Tongue (tissue), 2 donors: Measurements from ENCODE around the gene ENPEP. TPM values are rescaled to one million over a fixed set of nuclear protein-coding genes. Genes with fewer than 3 reads are reported as not detected.
"Not testable (repeated sequence)": the region's sequence is repeated elsewhere in the genome, so short reads cannot be mapped to it uniquely, and the experiment has no call there.

Experiments used
- DNase-seq: peaks from one replicate; pipeline ENCODE4 v3.0.0-alpha.2; 2015
- total RNA-seq: library from RNA; depleted of rRNA; stranded (reverse); fragments of >200 nt; gene quantifications from one replicate; pipeline ENCODE4 v1.2.3, GENCODE V29; 2014

The ENPEP gene, protein sequence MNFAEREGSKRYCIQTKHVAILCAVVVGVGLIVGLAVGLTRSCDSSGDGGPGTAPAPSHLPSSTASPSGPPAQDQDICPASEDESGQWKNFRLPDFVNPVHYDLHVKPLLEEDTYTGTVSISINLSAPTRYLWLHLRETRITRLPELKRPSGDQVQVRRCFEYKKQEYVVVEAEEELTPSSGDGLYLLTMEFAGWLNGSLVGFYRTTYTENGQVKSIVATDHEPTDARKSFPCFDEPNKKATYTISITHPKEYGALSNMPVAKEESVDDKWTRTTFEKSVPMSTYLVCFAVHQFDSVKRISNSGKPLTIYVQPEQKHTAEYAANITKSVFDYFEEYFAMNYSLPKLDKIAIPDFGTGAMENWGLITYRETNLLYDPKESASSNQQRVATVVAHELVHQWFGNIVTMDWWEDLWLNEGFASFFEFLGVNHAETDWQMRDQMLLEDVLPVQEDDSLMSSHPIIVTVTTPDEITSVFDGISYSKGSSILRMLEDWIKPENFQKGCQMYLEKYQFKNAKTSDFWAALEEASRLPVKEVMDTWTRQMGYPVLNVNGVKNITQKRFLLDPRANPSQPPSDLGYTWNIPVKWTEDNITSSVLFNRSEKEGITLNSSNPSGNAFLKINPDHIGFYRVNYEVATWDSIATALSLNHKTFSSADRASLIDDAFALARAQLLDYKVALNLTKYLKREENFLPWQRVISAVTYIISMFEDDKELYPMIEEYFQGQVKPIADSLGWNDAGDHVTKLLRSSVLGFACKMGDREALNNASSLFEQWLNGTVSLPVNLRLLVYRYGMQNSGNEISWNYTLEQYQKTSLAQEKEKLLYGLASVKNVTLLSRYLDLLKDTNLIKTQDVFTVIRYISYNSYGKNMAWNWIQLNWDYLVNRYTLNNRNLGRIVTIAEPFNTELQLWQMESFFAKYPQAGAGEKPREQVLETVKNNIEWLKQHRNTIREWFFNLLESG
- total RNA-seq: 31.5 TPM

DNA sequence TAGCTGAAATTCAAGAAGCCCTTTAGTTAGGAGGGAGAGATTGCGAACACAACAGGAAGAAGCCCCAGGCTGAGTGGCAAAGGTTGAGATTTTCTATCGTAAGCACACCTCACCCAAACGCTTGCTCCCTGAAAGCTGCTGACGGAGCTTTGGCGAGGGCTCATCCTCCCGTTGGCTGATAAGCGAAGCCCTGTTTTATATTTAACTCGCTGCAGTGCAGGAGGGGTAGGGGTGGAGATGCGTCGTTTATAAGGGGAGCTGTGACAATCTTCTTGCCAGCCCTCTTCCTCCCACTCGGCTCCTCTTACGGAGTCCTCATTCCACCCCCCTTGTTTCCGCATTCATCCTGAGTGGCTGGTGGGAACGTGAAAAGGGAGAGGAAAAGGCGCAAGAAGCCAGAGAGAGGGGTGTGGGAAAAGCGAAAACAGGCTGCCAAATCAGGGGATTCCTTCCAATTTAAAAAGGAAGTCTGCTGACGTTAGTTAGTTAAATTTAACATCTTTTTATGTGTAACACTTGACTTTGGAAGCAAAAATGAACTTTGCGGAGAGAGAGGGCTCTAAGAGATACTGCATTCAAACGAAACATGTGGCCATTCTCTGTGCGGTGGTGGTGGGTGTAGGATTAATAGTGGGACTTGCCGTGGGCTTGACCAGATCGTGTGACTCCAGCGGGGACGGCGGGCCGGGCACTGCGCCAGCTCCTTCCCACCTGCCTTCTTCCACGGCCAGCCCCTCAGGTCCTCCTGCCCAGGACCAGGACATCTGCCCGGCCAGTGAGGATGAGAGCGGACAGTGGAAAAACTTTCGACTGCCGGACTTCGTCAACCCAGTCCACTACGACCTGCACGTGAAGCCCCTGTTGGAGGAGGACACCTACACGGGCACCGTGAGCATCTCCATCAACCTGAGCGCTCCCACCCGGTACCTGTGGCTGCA, at the start of gene ENPEP:
TSS of gene ENPEP (plus strand) at position 275 of the 938 bp plus-strand sequence. CDS start at position 535, 260 bp downstream.
- DNase-seq: peak; percentile 74

DNA sequence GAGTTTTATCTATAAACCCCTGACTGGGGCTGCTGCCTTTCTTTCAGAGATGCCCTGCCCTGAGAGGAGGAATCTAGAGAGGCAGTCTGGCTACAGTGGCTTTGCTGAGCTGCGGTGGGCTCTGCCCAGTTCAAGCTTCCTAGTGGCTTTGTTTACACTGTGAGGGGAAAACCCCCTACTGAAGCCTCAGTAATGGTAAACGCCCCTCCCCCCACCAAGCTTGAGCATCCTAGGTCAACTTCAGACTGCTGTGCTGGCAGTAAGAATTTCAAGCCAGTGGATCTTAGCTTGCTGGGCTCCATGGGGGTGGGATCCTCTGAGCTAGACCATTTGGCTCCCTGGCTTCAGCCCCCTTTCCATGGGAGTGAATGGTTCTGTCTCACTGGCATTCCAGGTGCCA, 44.1 kb upstream of the ENPEP start:
- DNase-seq: not testable (repeated sequence)

DNA sequence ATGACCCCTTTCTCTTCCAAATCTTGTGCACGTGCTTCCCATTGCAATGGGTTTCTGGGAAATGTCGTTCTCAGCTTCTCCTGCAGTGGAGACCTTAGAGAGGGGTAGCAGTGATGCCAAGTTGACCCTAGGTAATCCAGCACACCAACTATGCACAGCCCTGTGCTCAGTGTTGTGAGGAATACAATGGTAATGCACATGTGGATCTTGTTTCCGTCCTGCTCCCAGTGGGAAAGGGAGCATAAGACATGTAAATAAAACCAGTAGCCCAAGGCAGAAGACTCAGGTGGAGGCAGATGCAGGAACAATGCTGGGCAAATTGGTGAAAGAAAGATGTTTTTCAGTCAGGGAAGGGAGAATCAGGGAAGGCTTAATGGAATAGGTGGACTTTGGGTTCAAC, 38.7 kb upstream of the ENPEP start:
- DNase-seq: not testable (repeated sequence)

DNA sequence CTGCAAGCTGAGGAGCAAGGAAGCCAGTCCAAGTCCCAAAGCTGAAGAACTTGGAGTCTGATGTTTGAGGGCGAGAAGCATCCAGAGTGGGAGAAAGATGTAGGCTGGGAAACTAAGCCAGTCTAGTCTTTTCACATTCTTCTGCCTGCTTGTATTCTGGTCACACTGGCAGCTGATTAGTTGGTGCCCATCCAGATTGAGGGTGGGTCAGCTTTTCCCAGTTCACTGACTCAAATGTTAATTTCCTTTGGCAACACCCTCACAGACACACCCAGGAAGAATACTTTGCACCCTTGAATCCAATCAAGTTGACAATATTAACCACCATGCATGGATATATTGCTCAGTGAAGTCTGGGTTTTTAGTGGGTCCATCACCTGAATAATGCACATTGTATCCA, 36.7 kb upstream of the ENPEP start:
- not testable (repeated sequence) for DNase-seq

DNA sequence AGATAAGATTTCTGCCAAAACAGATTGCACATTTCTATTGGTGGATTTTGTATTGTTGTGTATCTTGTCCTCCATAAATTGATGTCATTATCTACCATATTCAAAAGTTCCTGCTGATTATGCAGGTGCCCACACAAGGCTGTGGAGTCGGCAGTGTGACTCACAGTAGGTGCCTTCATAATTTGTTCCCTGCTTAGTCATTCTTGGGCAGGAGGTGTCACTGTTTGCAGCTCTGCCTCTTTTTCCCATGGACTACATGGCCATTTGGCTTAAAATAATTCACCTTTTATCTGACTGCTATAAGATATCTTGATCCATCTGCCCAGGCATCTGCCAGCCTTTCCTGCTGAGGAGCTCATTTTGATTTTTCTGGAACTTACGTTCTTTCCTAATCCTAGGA, 33.6 kb upstream of the ENPEP start:
- no peak for DNase-seq

DNA sequence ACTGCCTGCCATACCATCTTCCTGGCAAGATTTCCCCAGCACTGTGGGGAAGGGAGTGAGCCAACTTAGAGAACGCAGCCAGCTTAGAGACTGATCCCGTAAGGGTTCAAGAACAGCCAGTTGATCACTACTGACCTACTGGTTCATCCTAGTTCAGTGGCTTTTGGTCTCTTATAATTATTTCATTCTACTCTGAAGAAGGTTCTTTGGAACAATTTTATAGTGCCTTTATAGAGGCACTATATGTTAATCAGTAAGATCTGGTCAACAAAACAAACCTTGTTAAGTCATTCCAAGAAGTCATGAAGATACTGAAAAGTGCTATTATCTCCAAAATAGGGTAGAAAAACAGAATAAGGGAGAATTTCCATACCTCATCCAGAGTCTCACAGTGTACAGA, 33.2 kb upstream of the ENPEP start:
- DNase-seq: no peak

DNA sequence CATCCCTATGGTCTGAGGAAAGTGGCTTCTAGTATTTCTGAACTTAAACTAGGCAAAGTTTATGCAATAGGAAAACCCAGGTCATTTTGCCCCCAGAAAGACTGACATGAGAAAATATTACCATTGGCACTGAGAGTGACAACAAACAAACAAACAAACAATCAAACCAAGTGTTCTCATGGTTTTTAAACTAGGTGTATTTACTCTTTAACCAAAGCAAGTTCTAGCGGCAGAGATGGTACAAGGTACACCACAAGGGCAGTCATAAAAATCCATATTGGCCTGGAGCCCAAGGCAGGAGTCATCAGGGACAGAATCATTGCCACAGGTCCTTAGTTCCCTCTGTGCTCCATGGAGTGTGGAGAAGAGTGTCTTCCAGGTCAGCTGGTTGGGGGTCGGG, 26.0 kb upstream of the ENPEP start:
- no peak for DNase-seq

DNA sequence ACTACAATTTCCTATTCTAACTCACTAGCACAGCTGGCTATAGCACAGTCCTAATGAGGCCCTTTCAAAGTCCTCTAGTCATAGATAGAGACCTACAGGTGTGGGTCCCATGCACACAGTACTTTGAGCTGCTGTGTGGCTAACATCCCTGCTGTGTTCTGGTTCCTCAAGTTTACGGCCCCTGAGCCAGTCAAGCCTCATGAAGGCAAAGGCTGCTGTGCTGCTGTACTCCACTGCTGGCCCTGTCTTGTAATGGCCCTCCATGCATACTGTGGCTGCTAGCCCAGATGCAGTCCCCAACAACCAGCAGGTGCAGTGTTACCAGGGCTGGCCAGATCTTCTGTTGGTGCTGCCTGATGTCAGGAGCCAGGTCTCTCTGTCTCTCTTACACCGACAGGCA, 23.4 kb upstream of the ENPEP start:
- DNase-seq: no peak

DNA sequence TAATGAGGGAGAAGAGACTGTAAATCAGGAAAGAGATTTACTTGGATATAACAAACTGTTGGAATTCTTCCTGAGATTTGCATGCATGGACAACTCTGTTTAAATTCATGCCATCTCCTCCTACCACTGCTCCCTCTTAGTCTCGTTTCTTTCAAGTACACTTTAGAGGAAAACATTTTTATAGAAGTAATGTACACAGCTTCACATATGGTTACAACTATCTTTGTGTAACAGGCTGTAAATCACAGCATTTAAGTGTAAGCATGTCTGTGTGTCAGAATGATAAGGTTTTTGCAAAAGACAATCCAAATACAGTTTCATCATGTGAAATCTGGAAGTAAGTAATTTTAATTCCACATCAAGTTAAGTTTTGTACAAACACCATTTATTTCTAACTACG, 21.5 kb upstream of the ENPEP start:
- DNase-seq: no peak

DNA sequence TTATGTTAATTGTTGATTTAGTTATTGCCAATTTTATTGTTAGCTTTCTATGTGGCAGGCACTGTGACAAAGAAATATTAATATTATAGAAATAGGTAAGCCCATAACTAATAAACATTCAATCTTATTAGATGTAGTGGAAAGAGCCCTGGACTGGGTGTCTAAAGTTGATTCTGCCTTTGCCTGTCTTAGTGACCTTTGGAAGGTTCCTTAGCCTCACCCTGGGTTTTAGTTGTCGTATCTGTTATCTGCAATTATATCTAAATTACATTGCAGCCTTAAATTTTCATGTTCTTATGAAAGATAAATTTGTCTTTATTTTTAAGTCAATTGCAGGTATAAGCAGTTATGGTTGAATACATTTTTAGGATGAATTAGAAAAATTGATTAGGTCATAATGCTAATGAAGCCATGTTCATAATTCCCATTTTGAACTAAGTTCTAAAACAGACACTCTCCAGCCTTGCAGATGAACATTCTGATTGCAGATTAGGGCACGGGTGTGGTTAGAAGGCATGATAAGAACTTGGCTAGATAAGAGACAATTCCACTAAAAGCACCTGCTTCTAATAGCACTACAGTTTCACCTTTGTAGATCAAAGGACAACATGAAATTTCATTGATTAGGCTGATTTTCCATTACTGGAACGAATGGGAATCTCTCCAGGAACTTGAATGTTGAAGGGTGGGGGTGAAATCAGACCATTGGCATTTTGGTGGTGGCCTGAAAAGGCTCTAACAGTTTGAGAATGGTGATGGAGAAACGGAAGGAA, 17.3 kb upstream of the ENPEP start:
- no peak for DNase-seq

DNA sequence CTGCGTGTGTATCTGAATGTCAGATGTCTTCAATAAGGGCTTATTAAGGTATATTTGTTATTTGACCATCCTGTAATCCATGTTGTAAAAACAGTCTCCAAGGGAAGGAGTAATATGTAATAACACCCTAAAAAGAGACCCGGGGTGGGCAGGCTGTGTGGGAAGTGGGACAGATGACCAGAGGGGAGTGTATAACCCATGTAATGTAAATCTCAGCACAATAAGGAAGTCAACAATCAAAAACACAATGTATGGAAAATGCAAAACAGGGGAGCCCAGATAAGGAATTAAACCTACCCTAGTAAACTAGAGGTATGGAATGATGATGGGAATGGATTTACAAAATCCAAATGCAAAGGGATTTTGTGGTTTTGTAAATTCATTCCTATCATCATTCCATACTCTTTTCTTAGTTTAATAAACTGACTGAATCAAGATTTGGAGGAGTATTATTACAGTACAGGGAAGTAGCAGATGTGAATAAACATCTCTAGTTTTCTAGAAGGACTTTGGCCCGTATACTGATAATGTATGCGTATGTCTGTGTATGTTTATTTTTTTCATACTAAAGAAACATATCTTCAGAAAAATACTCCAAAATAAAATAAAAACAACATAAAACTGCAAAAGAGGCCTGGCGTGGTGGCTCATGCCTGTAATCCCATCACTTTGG, 15.7 kb upstream of the ENPEP start:
- DNase-seq: no peak

DNA sequence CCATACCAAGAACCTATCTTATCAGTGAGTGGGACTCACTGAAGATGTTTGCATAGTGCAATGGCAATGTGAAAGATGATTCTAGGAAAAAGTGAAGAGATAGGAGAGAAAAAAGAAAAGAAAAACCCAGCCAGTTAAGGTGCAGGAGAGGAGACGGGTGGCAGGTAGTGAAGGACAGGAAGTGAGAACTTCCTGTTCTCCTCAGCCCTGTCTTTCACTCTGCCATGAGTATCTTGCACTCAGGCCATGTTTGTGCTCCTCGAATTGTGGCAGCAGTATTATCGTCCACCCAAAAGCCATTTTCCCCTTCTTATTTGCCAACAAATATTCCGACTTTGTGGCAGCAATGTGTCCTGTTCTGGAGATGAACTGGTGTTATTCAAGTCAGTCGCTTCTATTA, 8.6 kb upstream of the ENPEP start:
- DNase-seq: no peak

DNA sequence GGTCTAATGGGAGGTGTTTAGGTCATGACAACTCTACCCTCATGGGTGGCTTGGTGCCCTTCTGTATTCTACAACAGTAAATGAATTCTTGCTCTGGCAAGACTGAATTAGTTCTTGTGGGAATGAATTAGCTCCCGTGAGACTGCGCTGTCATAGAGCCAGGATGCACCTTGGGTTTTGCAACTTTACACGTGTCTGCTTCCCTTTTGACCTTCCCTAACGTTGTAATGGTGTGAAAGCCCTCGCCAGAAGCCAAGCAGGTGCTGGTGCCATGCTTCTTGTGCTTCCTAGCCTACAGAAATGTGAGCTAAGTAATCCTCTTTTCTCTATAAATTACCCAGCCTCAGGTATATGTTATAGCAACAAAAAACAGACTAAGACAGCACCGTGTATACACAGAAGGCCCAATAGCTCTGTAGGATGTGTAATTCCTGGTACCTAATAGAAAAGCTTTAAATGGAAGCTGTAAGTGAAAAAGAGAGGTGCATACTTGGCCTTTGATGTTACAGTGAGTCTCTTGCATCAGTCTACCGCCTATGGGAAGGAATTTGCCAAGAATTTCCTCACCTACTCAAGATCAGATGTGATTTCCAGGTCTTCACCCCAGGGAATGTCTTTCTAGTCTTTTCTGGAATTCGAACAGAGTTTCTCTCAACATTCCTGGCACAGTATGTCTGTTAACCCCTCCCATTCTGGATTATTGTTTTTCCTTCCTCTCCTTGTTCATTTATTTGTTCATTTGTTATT, 3.2 kb upstream of the ENPEP start:
- no peak for DNase-seq

DNA sequence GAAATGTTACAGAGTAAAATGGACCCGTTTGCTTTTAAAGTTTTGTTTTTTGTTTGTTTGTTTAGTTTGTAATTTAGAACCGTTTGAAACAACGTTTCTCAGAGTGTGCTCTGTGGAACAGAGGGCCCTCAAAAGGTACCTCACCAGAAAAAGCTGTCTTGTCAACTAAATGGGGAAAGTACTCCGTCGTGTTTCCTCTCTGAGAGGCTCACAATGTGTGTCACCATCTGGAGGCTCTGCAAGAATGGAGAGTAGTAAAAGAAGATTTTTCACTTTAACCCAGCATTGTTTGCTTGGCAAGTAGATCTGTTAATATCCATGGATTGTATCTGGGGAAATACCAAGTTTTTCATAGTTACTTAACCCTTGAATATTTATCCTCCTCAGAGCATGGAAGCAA, 1.5 kb upstream of the ENPEP start:
- DNase-seq: no peak

DNA sequence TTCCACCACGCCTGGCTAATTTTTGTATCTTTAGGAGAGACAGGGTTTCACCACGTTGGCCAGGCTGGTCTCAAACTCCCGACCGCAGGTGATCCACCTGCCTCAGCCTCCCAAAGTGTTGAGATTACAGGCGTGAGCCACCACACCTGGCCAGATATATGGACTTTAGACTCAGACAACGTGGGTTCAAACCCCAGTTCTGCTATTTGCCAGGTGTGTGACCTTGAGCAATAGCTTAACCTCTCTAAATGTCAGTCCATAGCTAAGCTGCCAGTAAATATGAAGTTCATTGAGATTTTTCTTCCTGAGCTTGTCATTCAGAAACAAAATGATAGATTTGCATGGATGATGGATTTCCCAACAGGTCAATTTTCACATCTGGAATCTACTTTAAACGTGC, 875 bp upstream of the ENPEP start:
- DNase-seq: not testable (repeated sequence)

DNA sequence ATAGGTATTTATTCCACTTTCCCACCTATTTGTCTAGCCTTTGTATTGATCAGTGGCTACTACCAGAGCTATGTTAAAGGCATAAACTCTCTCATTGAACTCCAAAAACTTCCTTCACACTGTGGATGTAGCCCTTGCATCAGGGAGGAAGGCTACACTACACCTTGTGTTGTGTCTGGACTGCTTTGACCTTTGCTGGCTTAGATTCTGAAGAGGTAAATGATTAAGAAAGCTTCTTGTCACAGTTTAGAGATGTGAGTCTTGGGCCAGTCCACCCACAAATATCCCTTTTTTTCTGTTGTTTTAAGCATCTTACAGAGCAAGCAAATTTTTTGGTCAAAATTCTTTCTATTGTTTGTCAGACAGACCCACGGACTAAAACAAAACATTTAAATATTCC, 1.9 kb downstream of the ENPEP start:
- no peak for DNase-seq

DNA sequence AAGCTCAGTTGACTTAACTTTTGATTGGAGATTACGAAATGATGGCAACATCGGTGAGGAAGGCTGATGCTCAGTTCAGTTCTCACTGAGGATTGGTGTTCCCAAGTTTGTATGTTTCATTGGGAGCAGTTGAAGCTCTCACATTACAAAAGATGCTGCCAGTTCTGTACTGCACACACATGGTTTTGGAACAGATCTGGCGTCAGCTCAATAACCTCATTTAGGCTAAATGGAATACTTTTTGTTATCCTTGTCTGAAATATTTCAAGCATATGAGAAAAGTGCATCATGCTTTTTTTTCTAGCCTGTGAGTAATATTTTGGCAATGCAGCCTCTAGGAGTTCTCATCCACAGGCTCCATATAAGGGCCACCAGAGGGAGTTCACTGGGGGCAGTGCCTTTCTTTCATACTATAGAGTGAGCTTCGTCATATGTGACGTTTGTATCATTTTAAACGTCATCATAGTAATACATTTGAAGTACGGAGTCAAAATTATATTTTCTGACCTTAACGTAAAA, 4.1 kb downstream of the ENPEP start:
- peak; percentile 85 for DNase-seq

DNA sequence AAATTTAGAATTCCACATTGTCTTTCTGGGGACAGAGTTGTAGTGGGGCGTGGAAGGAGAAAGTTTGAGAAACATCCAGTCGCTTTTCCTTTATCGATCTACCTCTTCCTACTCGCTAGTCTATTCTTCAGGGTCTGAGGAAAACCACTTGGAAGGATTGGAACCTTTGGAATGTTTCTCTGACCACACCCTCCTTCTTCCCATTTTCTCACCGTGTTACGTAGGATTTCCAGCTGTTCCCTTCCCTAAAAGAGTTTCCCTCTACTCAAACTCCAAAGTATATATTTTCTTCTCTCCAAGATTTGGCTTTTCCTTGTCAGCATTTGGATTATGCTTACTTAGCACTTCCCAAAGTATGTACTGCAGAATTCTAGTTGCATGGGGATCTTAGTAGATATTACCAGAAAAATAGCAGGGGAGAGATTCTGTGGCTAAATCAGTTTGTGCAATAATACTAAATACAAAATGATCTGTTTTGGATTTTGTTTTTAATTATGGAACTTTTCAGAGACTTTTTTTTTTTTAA, 4.9 kb downstream of the ENPEP start:
- DNase-seq: no peak

DNA sequence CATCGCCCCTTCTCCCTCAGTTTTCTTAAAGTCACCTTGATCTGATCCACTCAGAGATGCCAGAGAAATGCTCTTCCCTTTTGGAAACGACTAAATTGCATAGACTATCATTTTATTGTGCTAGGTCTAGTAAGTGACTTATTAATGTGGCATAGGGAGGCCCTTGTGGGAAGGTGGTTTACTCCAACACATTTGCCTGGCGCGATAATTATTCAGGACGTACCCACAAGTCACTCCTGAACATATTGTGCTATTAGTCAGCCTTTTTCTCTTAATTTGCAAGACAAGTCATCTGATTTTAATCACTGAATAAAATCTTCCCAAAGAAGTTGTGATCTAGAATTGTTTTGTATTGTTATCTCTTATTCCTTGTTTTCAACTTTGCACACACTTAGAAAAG, 7.6 kb downstream of the ENPEP start:
- no peak for DNase-seq

DNA sequence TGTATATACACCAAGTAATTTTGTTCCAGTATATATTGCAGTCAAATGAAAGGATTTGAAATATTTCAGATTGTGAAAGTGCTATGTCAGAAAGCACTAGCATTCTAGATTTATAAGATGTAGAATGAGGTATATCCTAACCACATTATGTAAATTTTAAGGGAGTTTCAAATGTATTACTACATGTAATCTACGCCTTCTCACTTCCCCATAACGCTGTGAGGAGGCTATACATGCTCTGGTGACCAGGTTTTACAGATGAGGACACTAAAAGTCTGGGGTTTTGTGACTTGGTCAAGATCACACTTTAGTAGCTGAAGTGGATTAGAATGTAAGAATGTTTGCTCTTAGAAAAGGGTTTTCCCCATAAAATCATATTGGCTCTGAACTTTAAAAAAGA, 8.1 kb downstream of the ENPEP start:
- no peak for DNase-seq
